Measurements from ENCODE around the gene CHAC1.

Gene CHAC1

GRCh38 chr15:40917585-40917984, 35.7 kb upstream of the CHAC1 start:
- Mint-ChIP-seq H3K36me3 (ENCODE audit: low read depth) (no peaks in the 10 kb centered on the region), H3K4me3 (no peak overlapping the region), H3K27ac (no peak overlapping the region), H3K4me1 (ENCODE audit: low read depth) (no peaks in the 10 kb centered on the region), H3K27me3 (no peaks in the 10 kb centered on the region), H3K9me3 (no peaks in the 10 kb centered on the region)

- Mint-ChIP-seq H3K9me3 (no peaks in the 10 kb centered on the region), H3K27ac (no peak overlapping the region), H3K4me1 (ENCODE audit: low read depth) (no peaks in the 10 kb centered on the region), H3K27me3 (no peaks in the 10 kb centered on the region), H3K36me3 (ENCODE audit: low read depth) (no peaks in the 10 kb centered on the region), H3K4me3 (no peak overlapping the region)
Observed at GRCh38 chr15:40918146-40918798, 35.0 kb upstream of the CHAC1 start.

- no peaks in the 10 kb centered on the region for H3K4me1 Mint-ChIP-seq (ENCODE audit: low read depth)
- no peaks in the 10 kb centered on the region for H3K27me3 Mint-ChIP-seq
- no peaks in the 10 kb centered on the region for H3K36me3 Mint-ChIP-seq (ENCODE audit: low read depth)
- no peak overlapping the region for H3K4me3 Mint-ChIP-seq
- no peaks in the 10 kb centered on the region for H3K9me3 Mint-ChIP-seq
- no peak overlapping the region for H3K27ac Mint-ChIP-seq
Observed at GRCh38 chr15:40918799-40919392, 34.4 kb upstream of the CHAC1 start.

DNA sequence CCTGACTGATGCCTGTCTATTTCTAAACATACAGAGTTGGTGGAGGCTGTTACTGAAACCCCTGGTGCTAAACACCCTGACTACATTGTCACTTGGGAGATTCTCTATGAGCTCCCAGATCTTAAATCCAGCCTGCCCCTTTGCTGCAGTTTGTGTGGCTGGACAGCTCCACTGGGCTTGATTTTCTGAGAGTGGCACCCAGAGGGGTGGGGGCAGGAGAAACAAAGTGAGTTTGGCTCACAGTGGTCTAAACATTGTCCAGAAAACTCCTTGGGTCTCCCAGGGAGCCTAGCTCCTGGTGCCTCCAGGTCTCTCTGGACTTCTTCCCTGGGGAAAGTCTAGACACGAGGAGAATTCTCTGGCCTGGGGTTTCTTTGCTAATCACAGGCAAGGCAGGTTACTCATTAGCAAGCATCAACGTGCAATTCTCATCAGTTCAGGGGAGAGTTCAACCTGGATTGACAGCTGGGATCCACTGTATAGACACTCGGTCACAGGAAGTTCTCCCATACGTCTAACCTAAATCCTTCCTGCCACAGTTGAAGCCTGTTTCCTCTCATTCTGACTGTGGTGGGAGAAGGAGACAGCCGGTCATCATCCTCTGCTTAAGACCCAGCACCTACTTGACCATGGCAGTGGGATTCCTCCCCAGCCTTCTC, 31.2 kb upstream of the CHAC1 start:
- Mint-ChIP-seq H3K36me3 (ENCODE audit: low read depth) (no peaks in the 10 kb centered on the region), H3K27ac (no peak overlapping the region), H3K4me1 (ENCODE audit: low read depth) (peaks cover 19% of the 10 kb centered on the region), H3K27me3 (peaks cover 17% of the 10 kb centered on the region), H3K4me3 (no peak overlapping the region), H3K9me3 (no peaks in the 10 kb centered on the region)

DNA sequence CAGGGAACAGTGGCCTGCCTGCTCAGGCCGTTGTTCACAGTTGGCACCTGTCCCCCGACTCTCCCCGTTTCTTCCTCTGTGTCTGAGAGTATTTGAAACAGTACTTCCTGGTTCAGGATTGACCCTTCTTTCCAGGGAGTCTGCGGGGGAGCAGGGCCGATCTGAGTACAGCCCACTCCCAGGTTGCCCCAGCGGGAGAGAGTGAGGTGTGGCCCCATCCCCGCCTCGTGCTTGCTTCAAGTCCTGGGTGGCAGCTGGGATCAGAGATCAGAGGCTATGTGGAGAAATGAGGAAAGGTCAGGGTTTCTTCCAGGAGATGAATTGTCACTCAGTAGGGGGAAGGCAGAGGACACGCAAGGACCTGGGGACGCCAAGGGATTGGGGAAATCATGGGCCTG, 30.7 kb upstream of the CHAC1 start:
- Mint-ChIP-seq H3K4me1 (ENCODE audit: low read depth) (peaks cover 23% of the 10 kb centered on the region), H3K9me3 (no peaks in the 10 kb centered on the region), H3K27ac (no peak overlapping the region), H3K27me3 (peaks cover 20% of the 10 kb centered on the region), H3K36me3 (ENCODE audit: low read depth) (no peaks in the 10 kb centered on the region), H3K4me3 (no peak overlapping the region)

- Mint-ChIP-seq H3K9me3 (no peaks in the 10 kb centered on the region), H3K36me3 (ENCODE audit: low read depth) (no peaks in the 10 kb centered on the region), H3K4me1 (ENCODE audit: low read depth) (peaks cover 23% of the 10 kb centered on the region), H3K27me3 (peaks cover 21% of the 10 kb centered on the region), H3K4me3 (no peak overlapping the region), H3K27ac (no peak overlapping the region)
Observed at GRCh38 chr15:40923551-40923950, 29.7 kb upstream of the CHAC1 start.

DNA sequence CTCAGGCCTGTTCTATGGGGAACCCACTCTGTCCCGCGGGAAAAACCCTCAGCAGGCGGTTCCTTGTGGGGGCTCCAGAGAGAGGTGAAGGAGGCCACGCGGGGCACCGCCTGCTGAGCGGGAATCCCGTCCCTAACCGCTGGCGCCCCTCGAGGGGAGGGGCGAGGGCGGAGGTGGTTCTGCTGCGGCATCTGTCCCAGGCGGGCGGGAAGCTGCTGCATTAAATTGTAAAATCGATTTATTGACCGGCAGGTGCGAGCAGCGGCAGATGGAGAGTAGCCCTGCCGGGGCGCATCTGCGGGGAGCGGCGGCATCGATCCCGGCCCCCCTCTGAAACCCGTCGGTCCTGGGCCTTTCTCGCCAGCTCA, 27.8 kb upstream of the CHAC1 start:
- Mint-ChIP-seq H3K4me3 (peak overlapping the region; percentile 3), H3K9me3 (no peaks in the 10 kb centered on the region), H3K27ac (no peak overlapping the region), H3K27me3 (peaks cover 38% of the 10 kb centered on the region), H3K36me3 (ENCODE audit: low read depth) (no peaks in the 10 kb centered on the region), H3K4me1 (ENCODE audit: low read depth) (peaks cover 40% of the 10 kb centered on the region)

DNA sequence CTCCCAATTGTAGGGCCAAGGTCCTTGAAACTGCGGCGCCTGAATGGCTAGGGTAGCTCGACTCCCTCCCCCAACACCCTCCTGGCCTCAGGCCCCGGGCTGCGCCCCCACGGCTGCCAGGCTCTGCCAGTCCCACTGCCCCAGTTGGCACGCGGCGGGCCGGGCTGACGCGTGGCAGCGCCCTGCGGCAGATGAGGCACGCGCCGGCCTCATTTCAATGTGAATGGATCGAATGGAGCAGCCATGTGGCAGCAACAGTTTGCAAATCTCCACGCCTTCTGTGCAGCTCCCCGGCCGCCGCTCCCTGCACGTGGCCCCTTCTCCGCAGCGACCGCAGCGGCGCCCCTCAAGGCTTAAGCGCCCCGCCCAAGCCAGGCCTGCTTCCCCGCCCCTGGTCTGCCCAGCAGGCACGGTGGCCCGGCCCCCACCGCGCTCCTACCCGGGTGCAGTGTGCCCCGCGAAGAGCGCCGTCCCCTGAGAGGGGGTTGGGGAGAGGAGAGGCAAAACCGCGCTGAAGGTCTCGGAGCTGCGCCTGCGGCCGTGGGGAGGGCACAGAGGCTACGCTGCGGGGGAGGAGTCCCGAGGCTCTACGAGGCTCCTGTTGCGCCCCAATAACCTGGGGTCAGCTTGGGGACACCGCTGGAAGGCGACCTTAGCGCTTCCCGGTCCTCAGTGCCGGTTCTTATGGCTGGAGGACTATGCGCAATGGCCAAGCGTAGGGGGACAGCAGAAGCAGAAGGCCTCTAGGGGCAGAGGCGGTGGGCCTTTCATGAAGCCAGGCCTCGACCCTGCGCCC, 27.2 kb upstream of the CHAC1 start:
- peak overlapping the region; percentile 26 for H3K4me3 Mint-ChIP-seq
- H3K9me3 Mint-ChIP-seq: no peaks in the 10 kb centered on the region
- peaks cover 44% of the 10 kb centered on the region for H3K27me3 Mint-ChIP-seq
- H3K27ac Mint-ChIP-seq: no peak overlapping the region
- peaks cover 46% of the 10 kb centered on the region for H3K4me1 Mint-ChIP-seq (ENCODE audit: low read depth)
- no peaks in the 10 kb centered on the region for H3K36me3 Mint-ChIP-seq (ENCODE audit: low read depth)

DNA sequence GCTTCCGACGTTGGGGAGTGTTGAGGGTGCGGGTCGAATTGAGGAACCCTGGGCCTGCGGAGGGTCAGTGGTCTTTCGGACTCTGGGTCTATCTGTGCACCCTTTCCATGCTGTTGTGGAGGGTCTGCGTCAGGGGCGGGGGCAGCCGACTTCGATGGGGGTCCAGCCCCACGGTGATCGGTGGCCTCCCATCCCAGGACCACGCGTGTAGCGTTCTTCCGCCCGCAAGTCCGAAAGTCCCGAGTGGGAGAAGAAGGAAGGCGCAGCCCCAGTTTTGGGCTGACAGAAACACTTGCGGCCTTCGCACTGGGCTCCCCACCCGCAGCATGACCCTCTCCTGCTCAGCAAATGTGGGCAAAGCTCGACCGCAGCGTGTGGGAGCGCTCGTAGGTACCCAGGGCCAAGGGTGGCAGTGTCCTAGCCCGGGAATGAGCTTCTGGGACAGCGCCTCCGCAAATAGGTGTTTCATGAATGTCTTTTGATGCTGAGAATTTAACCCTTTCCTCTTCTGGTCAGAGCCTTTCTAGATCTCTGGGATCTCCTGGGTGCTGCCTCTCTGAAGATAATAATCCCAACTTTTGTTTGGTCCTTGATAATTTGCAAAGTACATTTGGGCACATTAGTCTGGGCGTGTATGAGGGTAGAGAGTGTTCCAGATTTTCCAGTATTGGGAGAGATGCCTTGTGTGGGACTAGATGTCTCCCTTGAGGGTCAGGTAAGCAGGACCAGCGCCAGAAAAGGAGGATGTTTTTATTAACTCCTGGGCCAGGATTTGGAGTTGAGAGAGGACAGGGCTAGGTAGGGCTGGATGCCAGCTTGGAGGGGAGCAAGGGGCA, 26.4 kb upstream of the CHAC1 start:
- Mint-ChIP-seq H3K36me3 (ENCODE audit: low read depth) (no peaks in the 10 kb centered on the region), H3K4me1 (ENCODE audit: low read depth) (peaks cover 50% of the 10 kb centered on the region), H3K4me3 (peak overlapping the region; percentile 46), H3K9me3 (no peaks in the 10 kb centered on the region), H3K27me3 (peaks cover 52% of the 10 kb centered on the region), H3K27ac (no peak overlapping the region)

DNA sequence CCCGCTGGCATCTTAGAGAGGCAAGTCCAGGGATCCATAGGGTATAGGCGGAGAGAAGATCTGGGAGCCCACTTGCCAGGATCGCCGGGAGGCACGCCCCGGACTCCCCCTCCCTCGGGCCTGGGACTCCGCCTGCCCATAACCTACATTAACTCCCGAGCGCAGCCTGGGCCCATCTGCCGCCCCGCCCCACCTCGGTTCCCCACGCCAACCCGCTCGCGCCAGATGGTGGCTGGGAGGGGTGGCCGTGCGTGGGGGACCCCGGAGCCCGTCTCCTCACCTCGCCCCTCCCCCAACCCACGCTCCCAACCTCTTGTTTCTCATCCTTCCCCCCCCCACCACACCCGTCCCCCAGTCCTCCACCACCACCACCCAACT, 25.8 kb upstream of the CHAC1 start:
- Mint-ChIP-seq H3K9me3 (no peaks in the 10 kb centered on the region), H3K27ac (no peak overlapping the region), H3K36me3 (ENCODE audit: low read depth) (no peaks in the 10 kb centered on the region), H3K4me3 (peak overlapping the region; percentile 46), H3K4me1 (ENCODE audit: low read depth) (peaks cover 50% of the 10 kb centered on the region), H3K27me3 (peaks cover 57% of the 10 kb centered on the region)

DNA sequence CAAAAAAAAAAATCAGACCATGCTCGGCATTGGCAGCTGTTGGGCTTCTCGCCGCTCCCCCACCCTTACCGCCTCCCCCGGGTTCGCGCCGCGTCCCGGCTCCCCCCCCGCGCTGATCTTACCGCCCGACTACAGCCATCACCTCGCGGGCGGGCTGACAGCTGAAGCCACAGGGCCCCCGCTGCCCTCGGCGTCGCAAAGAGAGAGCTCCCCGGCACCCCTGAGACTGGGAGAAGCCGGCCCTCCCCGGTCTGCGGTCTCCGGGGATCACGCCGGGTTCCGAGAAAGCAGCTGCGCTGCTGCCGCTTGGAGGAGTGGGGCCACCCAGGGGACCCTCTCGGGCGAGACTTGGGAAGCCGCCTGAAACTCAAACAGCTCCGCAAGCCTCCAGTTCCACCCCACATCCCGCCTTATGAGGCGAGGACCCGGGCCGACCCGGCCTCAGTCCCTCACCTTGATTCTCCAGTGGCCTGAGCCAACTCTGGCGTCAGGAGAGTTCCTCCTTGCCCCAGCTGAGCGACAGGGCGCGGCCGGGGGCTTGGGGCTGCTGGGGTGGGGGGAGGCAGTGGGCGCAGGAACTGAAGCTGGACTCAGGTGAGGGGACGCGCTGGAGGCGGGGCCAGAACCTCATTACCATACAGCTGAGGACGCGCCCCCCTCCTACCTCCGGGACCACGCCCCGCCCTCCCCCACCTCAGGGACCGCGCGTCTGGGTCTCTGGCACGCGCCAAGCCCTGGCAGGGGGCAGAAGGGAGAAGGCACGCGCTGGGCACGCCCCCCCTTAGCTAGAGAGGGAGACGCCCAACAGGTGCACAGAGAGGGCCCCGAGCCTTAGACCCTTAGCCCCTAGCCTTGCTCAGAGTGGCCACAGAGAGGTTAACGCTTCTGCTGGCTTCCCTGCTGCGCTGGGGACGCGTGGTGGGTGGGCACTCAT, 25.1 kb upstream of the CHAC1 start:
- H3K4me3 Mint-ChIP-seq: peak overlapping the region; percentile 53
- H3K9me3 Mint-ChIP-seq: no peaks in the 10 kb centered on the region
- no peaks in the 10 kb centered on the region for H3K36me3 Mint-ChIP-seq (ENCODE audit: low read depth)
- peaks cover 60% of the 10 kb centered on the region for H3K27me3 Mint-ChIP-seq
- H3K27ac Mint-ChIP-seq: no peak overlapping the region
- H3K4me1 Mint-ChIP-seq (ENCODE audit: low read depth): peaks cover 50% of the 10 kb centered on the region

DNA sequence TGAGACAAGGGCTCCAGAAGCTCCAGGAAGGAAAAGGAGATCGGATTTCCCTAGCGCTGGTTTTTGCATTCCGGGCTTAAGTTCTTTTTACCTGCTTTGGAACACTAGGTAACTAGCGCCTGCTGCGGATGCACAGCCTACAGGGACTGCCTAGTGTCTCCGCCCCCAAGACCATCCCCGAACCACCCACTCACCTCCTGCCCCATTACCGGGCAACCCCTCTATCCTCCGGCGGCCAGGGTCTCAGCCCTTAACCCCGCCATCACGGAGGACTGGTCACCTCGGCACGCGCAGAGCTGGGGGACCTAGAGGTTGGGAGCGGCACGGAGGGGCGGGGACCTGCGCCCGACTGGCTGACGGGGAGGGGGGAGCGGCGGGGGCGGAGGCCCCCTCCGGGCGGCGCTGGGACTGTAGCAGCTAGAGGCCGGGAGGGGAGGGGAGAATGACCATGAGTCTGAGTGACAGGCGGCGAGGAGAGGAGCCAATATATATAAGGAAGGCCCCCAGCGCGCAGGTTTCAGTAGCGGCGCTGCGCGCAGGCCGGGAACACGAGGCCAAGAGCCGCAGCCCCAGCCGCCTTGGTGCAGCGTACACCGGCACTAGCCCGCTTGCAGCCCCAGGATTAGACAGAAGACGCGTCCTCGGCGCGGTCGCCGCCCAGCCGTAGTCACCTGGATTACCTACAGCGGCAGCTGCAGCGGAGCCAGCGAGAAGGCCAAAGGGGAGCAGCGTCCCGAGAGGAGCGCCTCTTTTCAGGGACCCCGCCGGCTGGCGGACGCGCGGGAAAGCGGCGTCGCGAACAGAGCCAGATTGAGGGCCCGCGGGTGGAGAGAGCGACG, 24.2 kb upstream of the CHAC1 start, which contains the start of gene DLL4:
Gene DLL4 (plus strand): TSS at position 520 of the 839 bp plus-strand sequence. CDS start 329 bp downstream, outside the sequence.
- H3K27me3 Mint-ChIP-seq: peaks cover 66% of the 10 kb centered on the region
- no peaks in the 10 kb centered on the region for H3K36me3 Mint-ChIP-seq (ENCODE audit: low read depth)
- H3K27ac Mint-ChIP-seq: no peak within 1 kb of the TSS
- H3K4me1 Mint-ChIP-seq (ENCODE audit: low read depth): peaks cover 50% of the 10 kb centered on the region
- peak within 1 kb of the TSS; percentile 60 for H3K4me3 Mint-ChIP-seq
- H3K9me3 Mint-ChIP-seq: no peaks in the 10 kb centered on the region
